Endothelial cell of umbilical vein (primary cell): ENCODE measurements around the gene RGS4. TPM values are rescaled to one million over a fixed set of nuclear protein-coding genes. Genes with fewer than 3 reads are reported as not detected.

ENCODE experiments used
- BruUV-seq: library from RNA; stranded (reverse); fragments of 400-500 nt; replicated peaks from 2 replicates; lab custom pipeline; 2021; lab: Mats Ljungman, UMichigan
- CTCF ChIA-PET: fragments of 300-600, 350-600 bp; sonication (Branson Sonifier 250); formaldehyde crosslinking; loops from one replicate; lab custom pipeline; 2021; ENCODE audit warnings: antibody characterized with exemption, inconsistent platforms; lab: Charles Lee
- POLR2A ChIA-PET: fragments of 300-600, 350-600 bp; sonication (Branson Sonifier 250); formaldehyde crosslinking; loops from one replicate; lab custom pipeline; 2021; ENCODE audit warnings: antibody characterized with exemption, inconsistent platforms; lab: Charles Lee
- DNase-seq: peaks from one replicate; pipeline ENCODE4 v3.0.0-alpha.2; 2011; ENCODE audit warnings: low read depth, low spot score
- FAIRE-seq: peaks from 2 replicates; lab custom pipeline; 2011; peaks lifted over from hg19 to GRCh38; lab: Jason Lieb, UNC
- H2AFZ ChIP-seq: 2 replicates; pipeline ENCODE4 v1.6.0; 2012; ENCODE audit warnings: low read depth, low read length, control low read depth, inconsistent platforms
- H3K27ac ChIP-seq: 2 replicates; pipeline ENCODE4 v1.5.1; 2011; ENCODE audit warnings: low read depth, mild to moderate bottlenecking, control low read depth, low read length, moderate library complexity; ENCODE audit not compliant: insufficient read depth
- H3K27me3 ChIP-seq, 2 experiments: 2 replicates each; pipeline versions ENCODE4 v1.6.0 to v1.6.1; 2011; ENCODE audit warnings: low read length in 2 of 2, mixed read lengths in 1 of 2; ENCODE audit not compliant: control insufficient read depth in 2 of 2, insufficient read depth in 2 of 2
- H3K36me3 ChIP-seq, 2 experiments: 2 replicates in 1 of 2; 3 replicates in 1 of 2; pipeline ENCODE4 v1.5.1; 2011; ENCODE audit warnings: low read length in 2 of 2, mild to moderate bottlenecking in 1 of 2, moderate library complexity in 1 of 2; ENCODE audit not compliant: control insufficient read depth in 2 of 2, insufficient read depth in 2 of 2; ENCODE audit errors: extremely low read depth in 1 of 2
- H3K4me1 ChIP-seq: 3 replicates; pipeline ENCODE4 v1.5.1; 2011; ENCODE audit warnings: mild to moderate bottlenecking, low read length; ENCODE audit not compliant: control insufficient read depth, insufficient read depth; ENCODE audit errors: extremely low read depth
- H3K4me2 ChIP-seq: 2 replicates; pipeline ENCODE4 v1.6.1; 2011; ENCODE audit warnings: low read length, control low read depth, mixed read lengths; ENCODE audit not compliant: insufficient read depth
- H3K4me3 ChIP-seq, 3 experiments: fragments of 200-600 bp in 1 of 3; sonication (generic), shearing (Covaris generic) in 1 of 3; replicated peaks in 1 of 3; 2 replicates each; pipeline ENCODE4 v1.5.1; 2011 to 2016; ENCODE audit warnings: control low read depth in 3 of 3, low read length in 3 of 3, mild to moderate bottlenecking in 2 of 3, inconsistent platforms in 1 of 3, low read depth in 1 of 3, moderate library complexity in 1 of 3; ENCODE audit not compliant: insufficient read depth in 1 of 3
- H3K79me2 ChIP-seq: 2 replicates; pipeline ENCODE4 v1.6.0; 2012; ENCODE audit warnings: low read length, inconsistent platforms; ENCODE audit not compliant: control insufficient read depth, insufficient read depth
- H3K9ac ChIP-seq: replicated peaks from 2 replicates; pipeline ENCODE3; 2011; ENCODE audit warnings: low read length, control low read depth; ENCODE audit not compliant: insufficient read depth; ENCODE audit errors: extremely low read depth
- H3K9me1 ChIP-seq: replicated peaks from 3 replicates; pipeline ENCODE4 v1.6.0; 2011; ENCODE audit warnings: mild to moderate bottlenecking, low read length; ENCODE audit not compliant: control insufficient read depth, insufficient read depth; ENCODE audit errors: extremely low read depth
- H3K9me3 ChIP-seq: replicated peaks from 2 replicates; pipeline ENCODE4 v1.5.1; 2012; ENCODE audit warnings: low read length, inconsistent platforms; ENCODE audit not compliant: control insufficient read depth, insufficient read depth
- H4K20me1 ChIP-seq: replicated peaks from 2 replicates; pipeline ENCODE3; 2011; ENCODE audit warnings: mild to moderate bottlenecking, low read length; ENCODE audit not compliant: control insufficient read depth, insufficient read depth; ENCODE audit errors: extremely low read depth
- EZH2 ChIP-seq: IDR thresholded peaks from 2 replicates; pipeline ENCODE4 v1.6.1; 2012; ENCODE audit warnings: borderline replicate concordance, low read depth, mild to moderate bottlenecking, moderate library complexity, low read length, inconsistent platforms; ENCODE audit not compliant: severe bottlenecking
- FOS ChIP-seq: IDR thresholded peaks from 2 replicates; pipeline ENCODE4 v1.6.1; 2011; ENCODE audit warnings: mild to moderate bottlenecking, low read length, moderate library complexity, borderline replicate concordance; ENCODE audit not compliant: insufficient read depth
- GATA2 ChIP-seq: IDR thresholded peaks from 2 replicates; pipeline ENCODE4 v1.7.0; 2011; ENCODE audit warnings: low read depth, mild to moderate bottlenecking, moderate library complexity, mixed read lengths, low read length; ENCODE audit not compliant: insufficient read length, insufficient read depth
- JUN ChIP-seq: IDR thresholded peaks from 2 replicates; pipeline ENCODE4 v1.6.1; 2011; ENCODE audit warnings: borderline replicate concordance, low read depth; ENCODE audit not compliant: insufficient read length, insufficient read depth
- MYC ChIP-seq: IDR thresholded peaks from one replicate; pipeline ENCODE4 v1.6.1; 2011; ENCODE audit warnings: mild to moderate bottlenecking, low read depth, low read length
- POLR2A ChIP-seq: IDR thresholded peaks from 2 replicates; pipeline ENCODE4 v1.6.1; 2012; ENCODE audit warnings: low read depth, mild to moderate bottlenecking, control low read depth, low read length
- POLR2AphosphoS5 ChIP-seq: IDR thresholded peaks from 2 replicates; pipeline ENCODE4 v1.6.1; 2012; ENCODE audit warnings: low read depth, mild to moderate bottlenecking, control low read depth, low read length, moderate library complexity; ENCODE audit not compliant: insufficient read depth
- dilution Hi-C: fragments of 300-500 bp; cut with MboI; formaldehyde crosslinking; loops from one replicate; pipeline ENCODE4 v1.15.0; 2019; ENCODE audit warnings: low sequenced_read_pairs; ENCODE audit not compliant: extremely low pct_ligation_motif_present
- intact Hi-C: fragments of 100-400 bp; cut with micrococcal nuclease; formaldehyde crosslinking; loops from one replicate; pipeline ENCODE4 v1.10.0; 2022
- polyA plus RNA-seq, 4 experiments: library from polyadenylated mRNA; depleted of rRNA in 3 of 4; stranded (reverse) in 3 of 4; unstranded in 1 of 4; fragments of >200 nt; gene quantifications; 2 replicates each; pipeline versions ENCODE4 v1.2.1 to v1.2.3, GENCODE V29; 2011 to 2012; ENCODE audit warnings: missing spikeins in 1 of 4
- total RNA-seq: library from RNA; stranded (reverse); gene quantifications from 2 replicates; pipeline ENCODE4 v1.2.3, GENCODE V29; 2021
- TF ChIP-seq, protein P1 (sequence below), 2 donors: IDR thresholded peaks; 1 replicate in 1 of 2; 2 replicates in 1 of 2; pipeline ENCODE4 v1.5.1; 2011; ENCODE audit warnings: low read length in 2 of 2, mild to moderate bottlenecking in 2 of 2, moderate library complexity in 2 of 2, control low read depth in 1 of 2, inconsistent platforms in 1 of 2, low read depth in 1 of 2; ENCODE audit not compliant: insufficient read depth in 1 of 2; ENCODE audit errors: extremely low read depth in 1 of 2
- TF ChIP-seq, protein P2 (sequence below): IDR thresholded peaks from 2 replicates; pipeline ENCODE4 v1.6.1; 2011; ENCODE audit not compliant: insufficient read depth, insufficient read length

The RGS4 gene
- total and polyA plus RNA-seq, 2 donors (not counting 3 experiments of a cell fraction or from before 2014, with no cell fraction given) = 14.6 to 59.3 TPM

DNA sequence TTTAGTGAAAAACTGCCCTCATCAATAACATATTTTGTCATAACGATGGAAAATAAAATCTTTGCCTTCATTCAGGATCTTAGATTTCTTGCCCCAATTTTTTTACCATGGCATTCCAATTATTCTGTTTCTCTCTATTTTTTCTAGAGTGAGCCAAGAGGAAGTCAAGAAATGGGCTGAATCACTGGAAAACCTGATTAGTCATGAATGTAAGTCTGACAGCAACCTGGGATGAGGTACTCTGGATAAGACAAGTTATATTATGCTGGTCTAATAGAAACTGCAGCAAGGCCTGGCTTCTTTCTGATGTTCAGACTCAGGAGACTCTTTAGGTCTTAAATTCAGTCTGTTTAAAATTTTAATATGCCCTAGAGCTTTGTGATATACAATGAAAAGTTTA lies 3.5 kb downstream of the RGS4 start:
- dilution Hi-C loops (loop anchor here (25.0 kb wide), 1 partner anchor 210 kb away; the partner anchor contains the start of gene CCDC190), intact Hi-C loops (loop anchor here (1.0 to 2.0 kb wide), 3 partner anchors 13 to 99 kb away; no protein-coding TSS in a partner anchor)
- Histone ChIP-seq H3K4me1 (peaks cover 44% of the 10 kb centered on the region), H3K79me2 (peaks cover 19% of the 10 kb centered on the region), H3K27ac (peak overlapping the region; percentile 66), H3K9me1 (no peaks in the 10 kb centered on the region), H4K20me1 (no peaks in the 10 kb centered on the region), H3K9me3 (no peaks in the 10 kb centered on the region), H3K4me2 (peak overlapping the region; percentile 87), H3K4me3 (no peak overlapping the region), H3K9ac (peak overlapping the region; percentile 48), H3K27me3 (no peaks in the 10 kb centered on the region), H2AFZ (no peak overlapping the region), H3K36me3 (peaks cover 0 to 9% of the 10 kb centered on the region in 2 experiments)
- no TSS peak for BruUV-seq
- peak; percentile 70 for FAIRE-seq
- POLR2A ChIA-PET = no interaction called here
- CTCF ChIA-PET = interaction anchor here (0.6 to 3.2 kb wide), 10 partner anchors 18 to 830 kb away, joined by 3 to 26 read pairs (median 5); no protein-coding TSS in a partner anchor
- DNase-seq = peak; percentile 69
- TF ChIP-seq JUN = peak; percentile 68
- TF ChIP-seq MYC = no peak
- TF ChIP-seq POLR2AphosphoS5 = no peak
- TF ChIP-seq, protein P1, sequence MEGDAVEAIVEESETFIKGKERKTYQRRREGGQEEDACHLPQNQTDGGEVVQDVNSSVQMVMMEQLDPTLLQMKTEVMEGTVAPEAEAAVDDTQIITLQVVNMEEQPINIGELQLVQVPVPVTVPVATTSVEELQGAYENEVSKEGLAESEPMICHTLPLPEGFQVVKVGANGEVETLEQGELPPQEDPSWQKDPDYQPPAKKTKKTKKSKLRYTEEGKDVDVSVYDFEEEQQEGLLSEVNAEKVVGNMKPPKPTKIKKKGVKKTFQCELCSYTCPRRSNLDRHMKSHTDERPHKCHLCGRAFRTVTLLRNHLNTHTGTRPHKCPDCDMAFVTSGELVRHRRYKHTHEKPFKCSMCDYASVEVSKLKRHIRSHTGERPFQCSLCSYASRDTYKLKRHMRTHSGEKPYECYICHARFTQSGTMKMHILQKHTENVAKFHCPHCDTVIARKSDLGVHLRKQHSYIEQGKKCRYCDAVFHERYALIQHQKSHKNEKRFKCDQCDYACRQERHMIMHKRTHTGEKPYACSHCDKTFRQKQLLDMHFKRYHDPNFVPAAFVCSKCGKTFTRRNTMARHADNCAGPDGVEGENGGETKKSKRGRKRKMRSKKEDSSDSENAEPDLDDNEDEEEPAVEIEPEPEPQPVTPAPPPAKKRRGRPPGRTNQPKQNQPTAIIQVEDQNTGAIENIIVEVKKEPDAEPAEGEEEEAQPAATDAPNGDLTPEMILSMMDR (IDR thresholded peaks at IDR 0.05; ENCODE audit: extremely low read depth in 1 of 2, insufficient read depth in 1 of 2, low read depth in 1 of 2, low read length in 2 of 2) = no peak
- no peak for TF ChIP-seq EZH2
- peak; percentile 85 for TF ChIP-seq FOS
- TF ChIP-seq GATA2 = no peak
- peak; percentile 35 for TF ChIP-seq POLR2A
- TF ChIP-seq, protein P2, sequence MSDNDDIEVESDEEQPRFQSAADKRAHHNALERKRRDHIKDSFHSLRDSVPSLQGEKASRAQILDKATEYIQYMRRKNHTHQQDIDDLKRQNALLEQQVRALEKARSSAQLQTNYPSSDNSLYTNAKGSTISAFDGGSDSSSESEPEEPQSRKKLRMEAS = no peak
